GM18951 (cell line): ENCODE results near the gene PDZD7.

Experiments
- POLR2A ChIP-seq: IDR thresholded peaks from 4 replicates; pipeline ENCODE4 v1.6.1; 2011; ENCODE audit warnings: mild to moderate bottlenecking; ENCODE audit not compliant: insufficient read length, insufficient read depth; ENCODE audit errors: extremely low read depth
- in situ Hi-C: fragments of 300-500 bp; cut with MboI; formaldehyde crosslinking; loops from one replicate; pipeline ENCODE4 v1.12.0; 2022; ENCODE audit warnings: low sequenced_read_pairs, mixed read lengths, inconsistent platforms; ENCODE audit not compliant: unreplicated experiment

The PDZD7 gene

DNA sequence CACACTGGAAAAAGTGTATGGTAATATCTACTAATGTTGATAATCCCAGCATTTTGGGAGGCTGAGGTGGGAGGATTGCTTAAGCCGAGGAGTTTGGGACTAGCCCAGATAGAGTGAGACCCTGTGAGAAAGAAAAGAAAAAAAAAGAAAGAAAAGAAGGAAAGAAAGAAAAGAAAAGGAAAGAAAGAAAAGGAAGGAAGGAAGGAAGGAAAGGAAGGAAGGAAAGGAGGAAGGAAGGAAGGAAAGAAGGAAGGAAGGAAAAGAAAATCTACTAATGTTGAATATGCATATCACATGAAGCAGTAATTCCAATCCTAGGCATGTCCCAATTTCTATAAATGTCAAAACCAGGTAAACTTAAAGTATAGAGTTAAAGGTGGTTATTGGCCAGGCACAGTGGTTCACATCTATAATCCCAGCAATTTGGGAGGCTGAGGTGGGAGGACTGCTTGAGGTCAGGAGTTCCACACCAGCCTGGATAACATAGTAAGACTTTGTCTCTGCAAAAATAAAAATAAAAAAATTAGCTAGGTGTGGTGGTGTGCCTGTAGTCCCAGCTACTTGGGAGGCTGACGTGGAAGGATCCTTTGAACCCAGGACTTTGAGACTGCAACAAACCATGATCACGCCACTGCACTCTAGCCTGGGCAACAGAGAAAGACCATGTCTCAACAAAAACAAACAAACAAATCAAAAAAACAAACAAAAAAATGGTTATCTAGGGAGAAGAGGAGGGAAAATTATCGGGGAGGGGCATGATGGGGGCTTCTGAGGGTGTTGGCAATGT, 25.6 kb upstream of the PDZD7 start:
- in situ Hi-C loops, result no loop called here
- TF ChIP-seq POLR2A, result no peak

DNA sequence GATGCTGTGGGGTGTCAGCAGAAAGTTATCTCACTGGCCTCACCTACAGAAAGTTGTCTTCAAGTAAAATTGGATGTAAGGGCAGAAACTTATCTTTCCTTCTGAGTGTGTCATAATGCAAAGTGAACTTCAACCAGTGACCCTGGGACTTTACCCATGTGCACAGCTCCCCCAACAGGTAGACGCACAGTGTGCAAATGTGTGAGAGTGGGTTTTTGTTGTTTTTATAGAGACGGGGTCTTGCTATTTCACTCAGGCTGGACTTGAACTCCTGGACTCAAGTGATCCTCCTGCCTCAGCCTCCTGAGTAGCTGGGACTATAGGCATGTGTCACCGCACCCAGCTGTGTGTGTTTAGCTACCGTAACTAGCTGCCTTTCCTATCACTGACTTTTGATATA, 24.5 kb upstream of the PDZD7 start:
- TF ChIP-seq POLR2A, result no peak
- in situ Hi-C loops, result no loop called here

DNA sequence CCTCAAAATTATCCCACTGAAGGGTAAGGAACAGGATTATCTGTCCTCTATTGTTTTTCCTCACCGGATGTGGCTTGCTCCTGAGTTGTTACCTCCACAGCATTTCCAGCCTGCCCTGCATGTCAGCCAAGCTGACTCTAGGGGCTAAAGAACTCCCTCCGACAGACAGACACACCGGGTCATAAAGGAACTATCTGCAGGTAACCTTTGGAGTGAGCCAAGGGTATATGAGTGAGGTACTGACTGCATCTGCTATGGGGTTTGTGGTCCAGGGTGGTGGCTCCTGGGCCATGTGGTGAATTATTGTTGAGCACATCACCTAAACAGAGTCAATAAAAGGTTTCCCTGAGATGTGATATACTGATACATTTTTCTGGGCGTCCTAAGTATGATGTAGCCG, 23.9 kb upstream of the PDZD7 start:
- in situ Hi-C loops, result no loop called here

DNA sequence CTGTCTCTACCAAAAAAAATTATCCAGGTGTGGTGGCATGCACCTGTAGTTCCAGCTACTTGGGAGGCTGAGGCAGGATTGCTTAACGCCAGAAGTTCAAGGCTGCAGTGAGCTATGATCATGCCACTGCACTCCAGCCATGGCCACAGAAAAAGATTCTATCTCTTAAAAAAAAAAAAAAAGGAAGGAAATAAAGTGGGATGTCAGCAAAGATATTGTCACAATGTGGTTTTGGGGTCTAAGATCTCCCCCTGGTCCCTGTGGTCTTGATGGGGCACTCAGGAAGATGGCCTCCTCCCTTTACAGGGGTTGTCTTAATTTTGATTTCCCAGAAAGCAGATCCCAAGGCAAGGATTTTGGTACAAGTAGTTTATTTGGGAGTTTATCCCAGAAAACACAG, 23.4 kb upstream of the PDZD7 start:
- no peak for TF ChIP-seq POLR2A
- in situ Hi-C loops, result no loop called here

More for the DNA sequence above, 23.9 kb upstream of the PDZD7 start:
- TF ChIP-seq POLR2A, result no peak

DNA sequence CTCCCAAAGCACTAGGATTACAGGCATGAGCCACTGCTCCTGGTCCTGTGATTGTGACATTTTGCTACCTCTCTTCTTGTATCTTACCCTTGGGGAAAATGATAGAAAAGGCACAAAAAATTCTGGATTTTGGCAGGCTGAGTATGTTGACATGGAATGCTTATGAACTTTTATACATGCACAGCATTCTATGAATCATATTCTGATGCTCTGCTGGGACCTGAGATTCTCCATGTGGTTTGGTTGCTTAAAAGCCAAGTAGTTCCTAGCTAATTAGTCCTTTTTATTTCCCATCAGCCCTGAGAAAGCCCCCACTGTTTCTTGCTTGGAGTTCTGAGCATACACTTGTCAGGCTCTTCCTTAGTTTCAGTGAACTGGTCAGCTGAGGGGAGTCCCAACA, 22.6 kb upstream of the PDZD7 start:
- in situ Hi-C loops, result no loop called here
- no peak for TF ChIP-seq POLR2A

DNA sequence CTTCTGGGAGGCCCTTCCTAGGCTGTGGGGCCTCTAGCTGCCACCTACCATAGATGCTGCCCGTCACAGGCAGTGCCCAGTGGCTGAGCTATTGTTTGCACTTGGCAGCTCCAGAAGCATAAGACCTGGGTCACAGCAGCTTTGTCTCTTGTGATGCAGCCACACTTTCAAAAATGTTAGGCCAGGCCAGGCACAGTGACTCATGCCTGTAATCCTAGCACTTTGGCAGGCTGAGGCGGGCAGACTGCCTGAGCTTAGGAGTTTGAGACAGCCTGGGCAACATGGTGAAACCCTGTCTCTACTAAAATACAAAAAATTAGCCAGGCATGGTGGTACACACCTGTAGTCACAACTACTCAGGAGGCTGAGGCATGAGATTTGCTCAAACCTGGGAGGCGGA, 21.4 kb upstream of the PDZD7 start:
- TF ChIP-seq POLR2A, result no peak
- in situ Hi-C loops, result no loop called here

DNA sequence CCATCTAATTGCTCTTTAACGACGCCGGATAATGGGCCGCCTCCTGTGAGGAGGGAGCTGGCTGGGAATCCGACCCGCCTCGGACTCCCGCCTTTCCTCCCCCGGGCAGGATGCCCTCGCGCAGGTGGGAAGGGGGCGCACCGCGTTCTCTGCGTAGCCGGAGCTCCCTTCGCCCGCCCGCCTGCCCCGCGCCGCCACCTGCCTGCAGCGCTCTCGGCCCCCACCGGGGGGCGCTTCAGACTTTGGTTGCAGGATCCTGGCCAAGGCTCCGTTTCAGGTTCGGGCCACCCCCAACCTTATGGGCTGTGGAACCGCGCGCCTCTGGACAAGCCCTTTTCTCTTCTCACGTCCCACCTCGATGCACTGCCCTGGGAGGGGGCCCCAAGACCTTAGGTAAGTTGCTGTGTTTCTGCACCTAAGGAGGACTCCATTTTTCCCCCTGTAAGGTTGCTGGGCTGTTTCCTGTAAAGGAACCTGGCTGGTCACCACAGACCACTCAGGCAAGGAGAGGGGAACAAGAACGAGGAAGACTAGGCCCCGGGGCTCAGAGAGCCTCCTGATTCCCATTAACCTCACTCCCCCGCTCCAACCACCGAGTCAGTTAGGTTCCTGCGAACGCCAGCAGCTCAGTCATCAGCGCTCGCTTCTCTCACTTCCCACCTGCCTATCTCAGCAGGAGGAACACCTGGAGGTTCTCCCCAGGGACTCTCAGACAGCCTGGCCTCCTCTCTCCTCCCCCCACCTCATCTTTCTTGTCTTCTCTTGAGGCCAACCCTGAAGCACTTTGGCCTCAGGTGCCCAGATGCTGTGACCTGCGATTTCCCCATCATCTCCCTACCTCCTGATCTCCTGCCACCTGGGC, 19.5 kb upstream of the PDZD7 start:
- TF ChIP-seq POLR2A, result no peak
- in situ Hi-C loops, result no loop called here

DNA sequence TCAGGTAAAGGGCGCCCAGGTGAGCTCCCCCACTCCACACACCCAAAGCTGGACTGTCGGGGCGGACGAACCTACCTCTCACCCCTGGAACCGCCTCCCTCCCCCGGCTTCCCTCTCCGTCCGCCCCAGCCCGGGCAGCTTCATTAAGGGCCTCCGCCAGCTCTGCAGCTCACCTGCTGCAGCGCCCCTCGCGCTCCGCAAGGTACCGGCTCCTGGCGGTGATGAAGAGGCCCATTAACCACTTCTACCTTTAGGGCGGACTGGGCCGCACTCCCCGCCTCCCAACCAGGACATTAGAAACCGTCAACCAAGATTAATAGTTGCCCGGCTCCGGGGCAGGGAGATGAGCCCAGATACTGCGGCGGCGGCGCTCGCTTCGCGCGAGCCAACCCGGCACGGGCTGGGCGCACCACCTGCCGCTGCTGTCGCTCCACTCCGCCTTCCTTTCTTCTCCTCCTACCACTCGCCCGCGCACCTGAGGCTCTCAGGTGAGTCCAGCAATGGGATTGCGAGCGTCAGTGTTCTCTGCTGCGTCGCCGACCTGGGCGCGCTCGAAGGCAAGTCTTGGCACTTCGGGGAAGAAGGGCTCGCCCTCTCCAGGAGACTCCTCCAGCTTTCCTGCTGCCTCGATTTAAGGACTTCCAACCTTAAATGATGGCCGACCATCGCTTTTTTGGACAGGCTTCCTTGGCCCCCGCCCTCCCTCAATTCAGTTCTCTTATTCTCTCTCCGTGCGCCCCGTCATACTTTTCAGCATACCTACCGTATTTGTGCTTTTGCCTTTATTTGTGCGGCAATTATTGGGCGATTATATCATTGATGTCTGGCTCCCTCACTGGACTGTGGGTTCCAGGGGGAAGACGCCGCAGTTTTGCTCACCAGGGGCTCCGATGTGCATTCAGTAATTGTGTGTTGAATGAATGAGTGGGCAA, 17.3 kb upstream of the PDZD7 start:
- in situ Hi-C loops, result no loop called here
- TF ChIP-seq POLR2A, result no peak

DNA sequence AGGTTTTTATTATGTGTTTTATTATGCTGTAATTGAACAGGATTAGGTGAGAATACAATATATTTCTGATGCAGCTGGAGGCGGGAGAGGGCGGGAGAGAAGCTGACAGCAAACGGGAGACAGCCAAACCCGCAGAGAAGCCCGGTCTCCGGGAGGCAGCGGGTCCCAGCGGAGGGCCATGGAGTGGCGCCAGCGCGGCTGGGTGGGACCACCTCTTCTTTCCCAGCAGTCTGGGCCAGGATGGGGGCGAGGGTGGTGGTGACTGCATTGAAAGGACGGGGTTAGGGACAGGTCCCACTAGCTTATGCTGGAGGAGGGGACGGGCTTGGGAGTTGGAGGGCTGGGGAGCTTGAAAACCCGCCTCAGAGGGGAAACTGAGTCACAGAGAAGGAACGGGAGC, 16.3 kb upstream of the PDZD7 start:
- TF ChIP-seq POLR2A, result no peak
- in situ Hi-C loops, result no loop called here

DNA sequence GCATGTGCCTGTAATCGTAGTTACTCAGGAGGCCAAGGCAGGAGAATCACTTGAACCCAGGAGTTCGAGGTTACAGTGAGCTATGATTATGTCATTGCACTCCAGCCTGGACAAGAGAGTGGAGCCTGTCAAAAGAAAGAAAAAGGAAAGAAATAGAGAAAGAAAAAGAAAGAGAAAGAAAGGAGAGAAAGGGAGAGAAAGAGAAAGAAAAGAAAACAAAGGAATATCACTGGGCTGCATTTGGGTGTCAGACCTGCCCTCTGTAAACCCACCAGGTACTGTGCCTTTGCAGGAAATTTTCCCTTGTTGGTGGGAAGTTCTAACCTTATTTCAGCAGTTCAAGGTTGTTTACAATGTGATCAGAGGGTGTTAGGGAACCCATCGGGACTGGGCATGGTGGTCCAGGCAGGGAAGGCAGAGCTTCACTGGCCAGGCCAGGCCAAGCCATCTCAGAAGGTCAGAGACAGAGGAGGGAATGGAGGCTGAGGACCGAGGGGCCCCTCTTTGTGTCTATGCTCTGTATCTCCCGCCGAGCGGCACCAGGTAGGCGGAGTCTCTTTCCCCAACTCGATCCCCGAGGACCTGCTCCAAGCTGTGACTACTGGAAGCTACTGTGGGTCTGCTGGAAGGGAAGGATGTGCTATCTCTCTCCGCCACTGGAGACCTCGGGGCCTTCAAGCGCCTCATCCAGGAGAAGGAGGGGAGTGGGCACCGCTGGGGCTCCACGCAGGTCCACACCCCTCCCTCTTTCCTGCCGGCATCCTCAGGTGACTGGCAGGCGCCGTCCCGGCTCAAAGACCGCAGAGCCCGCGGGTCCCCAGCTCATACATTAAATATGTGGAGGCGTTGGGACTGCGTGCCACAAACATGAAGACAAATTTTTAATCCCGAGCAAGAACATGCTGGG, 15.7 kb upstream of the PDZD7 start:
- in situ Hi-C loops, result no loop called here

DNA sequence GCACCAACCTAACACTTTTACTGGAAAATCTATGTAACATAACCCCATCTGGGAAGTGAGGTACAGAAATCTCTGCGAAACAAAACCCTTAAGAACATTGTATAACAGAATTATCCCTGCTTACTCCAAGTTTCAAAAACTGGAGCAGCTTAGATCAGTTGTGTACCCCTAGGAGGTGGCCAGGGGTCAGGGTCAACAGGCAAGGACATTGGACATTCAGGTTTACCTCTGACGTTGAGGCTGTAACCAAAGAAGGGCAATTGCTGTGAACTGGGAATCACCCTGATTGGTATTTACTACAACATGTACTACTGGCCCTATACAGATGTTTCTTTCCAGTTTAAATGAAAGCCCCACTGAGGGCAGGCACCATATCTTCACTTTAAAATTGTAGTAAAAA, 13.2 kb upstream of the PDZD7 start:
- no peak for TF ChIP-seq POLR2A

More for the DNA sequence above, 15.7 kb upstream of the PDZD7 start:
- TF ChIP-seq POLR2A, result no peak

DNA sequence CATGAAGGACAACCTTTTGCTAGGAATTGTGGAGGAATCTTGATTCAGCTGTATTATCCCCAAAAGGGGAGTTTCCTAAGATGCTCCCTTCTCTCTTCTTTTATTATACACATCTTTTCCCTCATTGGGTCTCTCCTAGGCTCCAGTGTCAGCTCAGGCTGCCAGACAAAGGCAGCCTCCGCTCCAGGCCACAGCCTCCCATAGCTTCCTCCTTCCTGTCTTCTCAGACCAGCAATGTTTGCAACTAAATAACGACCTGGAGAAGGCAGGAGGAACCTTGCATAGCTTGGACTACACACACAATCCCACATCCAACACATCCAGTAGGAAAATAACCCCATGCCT, 12.4 kb upstream of the PDZD7 start:
- in situ Hi-C loops, result no loop called here

More for the DNA sequence above, 13.2 kb upstream of the PDZD7 start:
- in situ Hi-C loops, result no loop called here

DNA sequence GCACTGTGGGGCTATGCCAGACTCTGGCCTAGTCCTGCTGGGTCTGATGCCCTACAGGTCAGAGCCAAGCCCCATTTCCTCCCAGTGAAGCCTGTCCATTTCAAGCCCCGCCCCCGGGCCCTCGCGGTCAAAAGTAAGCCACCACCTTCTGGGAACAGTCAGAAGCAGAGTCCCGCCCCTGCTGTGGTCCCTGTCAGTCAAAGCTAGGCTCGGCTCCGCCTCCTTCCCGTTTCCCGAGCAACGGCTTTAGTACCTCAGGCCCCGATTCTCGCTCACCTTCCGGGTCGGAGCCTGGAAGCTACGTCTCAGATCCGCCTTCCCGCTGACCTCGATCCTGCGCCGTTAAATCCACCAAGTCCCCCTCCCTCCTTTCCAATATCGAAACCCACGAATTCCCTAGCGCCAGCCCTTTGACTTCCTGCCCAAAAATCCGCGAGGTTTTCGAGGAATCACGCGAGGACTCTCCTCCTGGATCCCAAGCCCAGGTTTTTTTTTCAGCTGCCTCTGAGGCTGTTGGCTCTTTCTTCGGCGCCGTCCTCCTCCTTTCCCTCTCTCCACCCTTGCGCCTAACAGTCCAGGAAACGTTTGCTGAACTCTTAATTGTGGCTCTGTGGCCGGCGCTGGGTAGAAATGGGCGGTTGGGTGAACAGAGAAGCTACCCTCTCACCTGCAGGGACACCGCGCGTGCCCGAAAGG, 11.9 kb upstream of the PDZD7 start:
- TF ChIP-seq POLR2A, result peak; percentile 73
- in situ Hi-C loops, result no loop called here

More for the DNA sequence above, 12.4 kb upstream of the PDZD7 start:
- no peak for TF ChIP-seq POLR2A
